DMS79 (cell line): ENCODE data around the gene IFIT1.
A peak's percentile ranks its signal among the peaks of the same experiment; 100 is the strongest.
"Not testable (repeated sequence)": the region's sequence is repeated elsewhere in the genome, so short reads cannot be mapped to it uniquely, and the experiment has no call there.

Experiments
- DNase-seq: peaks from one replicate; lab custom pipeline; 2025; lab: John Stamatoyannopoulos, UW

Gene IFIT1

DNA sequence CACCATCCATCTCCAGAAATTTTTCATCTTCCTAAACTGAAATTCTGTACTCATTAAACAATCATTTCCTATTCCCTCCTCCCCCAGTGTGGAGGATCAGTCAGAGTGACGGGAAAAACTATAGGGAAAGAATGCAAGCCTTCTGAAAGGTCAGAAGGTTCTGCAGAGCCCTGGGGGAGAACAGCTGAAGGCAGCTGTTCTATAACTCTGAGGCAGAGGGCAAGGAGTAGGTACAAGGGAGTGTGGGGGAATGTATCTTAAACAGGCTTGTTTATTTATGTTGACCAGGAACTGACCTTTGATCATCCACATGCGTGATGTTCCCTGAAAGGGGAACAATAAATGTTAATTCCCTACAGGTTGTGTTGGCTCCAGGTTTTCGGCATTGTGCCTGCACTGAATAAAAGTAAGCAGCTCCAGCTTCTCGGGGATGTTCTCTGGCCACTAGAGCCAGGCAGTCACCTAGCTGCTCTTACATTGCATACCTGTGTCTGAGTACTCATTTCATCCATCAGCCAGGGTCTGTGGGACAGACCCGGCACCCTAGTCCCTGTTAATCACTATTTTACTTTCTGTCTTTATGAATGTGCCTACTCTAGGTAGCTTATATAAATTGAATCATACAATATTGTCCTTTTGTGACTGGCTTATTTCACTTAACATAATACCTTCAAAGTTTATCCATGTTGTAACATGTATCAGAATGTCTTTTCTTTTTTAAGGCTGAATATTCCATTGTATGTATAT, 5.8 kb downstream of the IFIT1 start:
- no peak for DNase-seq

DNA sequence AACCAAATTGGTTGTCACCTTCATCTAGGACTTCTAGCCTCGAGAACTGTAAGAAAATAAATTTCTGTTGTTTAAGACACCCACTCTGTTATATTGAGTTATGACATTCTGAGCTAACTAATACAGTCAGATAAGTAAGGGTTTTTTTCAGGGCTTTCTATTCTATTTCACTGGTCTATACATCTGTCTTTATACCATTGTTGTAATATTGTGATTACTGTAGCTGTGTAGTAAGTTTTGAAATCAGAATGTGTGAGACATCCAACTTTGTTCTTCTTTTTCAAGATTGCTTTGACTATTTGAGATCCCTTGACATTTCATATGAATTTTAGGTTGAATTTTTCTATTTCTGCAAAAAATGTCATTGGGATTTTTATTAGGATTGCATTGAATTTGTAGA, 7.5 kb downstream of the IFIT1 start:
- no peak for DNase-seq

DNA sequence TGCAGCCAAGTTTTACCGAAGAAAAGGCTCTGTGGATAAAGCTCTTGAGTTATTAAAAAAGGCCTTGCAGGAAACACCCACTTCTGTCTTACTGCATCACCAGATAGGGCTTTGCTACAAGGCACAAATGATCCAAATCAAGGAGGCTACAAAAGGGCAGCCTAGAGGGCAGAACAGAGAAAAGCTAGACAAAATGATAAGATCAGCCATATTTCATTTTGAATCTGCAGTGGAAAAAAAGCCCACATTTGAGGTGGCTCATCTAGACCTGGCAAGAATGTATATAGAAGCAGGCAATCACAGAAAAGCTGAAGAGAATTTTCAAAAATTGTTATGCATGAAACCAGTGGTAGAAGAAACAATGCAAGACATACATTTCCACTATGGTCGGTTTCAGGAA, 10.6 kb downstream of the IFIT1 start:
- no peak for DNase-seq

DNA sequence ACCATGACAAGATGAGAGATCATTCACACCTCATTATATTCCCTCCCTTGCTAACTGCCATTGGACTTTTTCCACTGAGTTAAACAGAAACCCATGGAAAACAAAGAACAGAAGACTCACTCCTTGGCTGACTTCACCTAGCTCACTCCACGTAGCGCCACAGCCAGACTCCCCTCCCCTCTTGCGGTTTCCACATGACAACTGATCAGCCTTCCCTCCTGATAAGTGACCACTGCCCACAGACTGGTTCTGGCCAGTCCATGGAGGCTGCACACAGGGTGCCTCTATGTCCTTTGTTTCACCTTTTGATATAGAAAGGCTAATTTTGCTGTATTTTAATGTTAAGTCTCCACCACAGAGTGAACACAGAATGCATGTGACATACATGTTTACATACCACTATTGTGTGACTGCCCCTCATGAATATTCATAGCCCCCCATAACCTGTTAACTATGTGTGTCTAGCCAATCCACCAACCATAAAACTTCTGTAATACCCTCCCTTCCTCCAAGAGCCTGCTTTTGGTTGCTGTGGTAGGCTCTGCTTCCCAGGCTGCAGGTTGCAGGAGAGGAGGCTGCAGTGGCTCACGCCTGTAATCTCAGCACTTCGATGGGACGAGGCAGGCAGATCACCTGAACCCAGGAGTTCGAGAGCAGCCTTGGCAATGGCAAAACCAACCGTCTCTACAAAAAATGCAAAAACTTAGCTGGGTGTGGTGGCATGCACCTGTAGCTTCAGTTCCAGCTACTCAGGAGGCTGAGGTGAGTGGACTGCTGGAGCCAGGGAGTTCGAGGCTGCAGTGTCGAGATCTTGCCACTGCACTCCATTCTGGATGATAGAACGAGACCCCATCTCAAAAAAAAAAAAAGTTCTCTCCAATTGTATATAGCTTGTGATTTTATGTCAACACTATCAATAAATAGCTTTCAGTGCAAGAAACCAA, 12.0 kb downstream of the IFIT1 start:
- DNase-seq, result no peak

DNA sequence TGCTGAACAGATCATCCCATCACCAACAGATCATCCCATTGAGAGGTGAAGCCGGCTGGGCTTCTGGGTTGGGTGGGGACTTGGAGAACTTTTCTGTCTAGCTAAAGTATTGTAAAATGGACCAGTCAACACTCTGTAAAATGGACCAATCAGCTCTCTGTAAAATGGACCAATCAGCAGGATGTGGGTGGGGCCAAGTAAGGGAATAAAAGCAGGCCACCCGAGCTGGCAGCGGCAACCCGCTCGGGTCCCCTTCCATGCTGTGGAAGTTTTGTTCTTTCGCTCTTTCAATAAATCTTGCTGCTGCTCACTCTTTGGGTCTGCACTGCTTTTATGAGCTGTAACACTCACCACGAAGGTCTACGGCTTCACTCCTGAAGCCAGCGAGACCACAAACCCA, 13.8 kb downstream of the IFIT1 start:
- DNase-seq, result not testable (repeated sequence)

DNA sequence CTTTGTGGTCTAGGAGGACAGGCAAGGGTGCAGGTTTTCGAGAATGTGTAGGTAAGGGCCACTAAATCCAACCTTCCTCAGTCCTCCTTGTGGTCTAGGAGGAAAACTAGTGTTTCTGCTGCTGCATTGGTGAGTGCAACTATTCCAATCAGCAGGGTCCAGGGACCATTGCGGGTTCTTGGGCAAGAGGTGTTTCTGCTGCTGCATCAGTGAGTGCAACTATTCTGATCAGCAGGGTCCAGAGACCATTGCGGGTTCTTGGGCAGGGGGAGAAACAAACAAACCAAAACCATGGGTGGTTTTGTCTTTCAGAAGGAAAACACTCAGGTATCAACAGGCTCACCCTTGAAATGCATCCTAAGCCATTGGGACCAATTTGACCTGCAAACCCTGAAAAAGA, 15.4 kb downstream of the IFIT1 start:
- DNase-seq, result not testable (repeated sequence)

DNA sequence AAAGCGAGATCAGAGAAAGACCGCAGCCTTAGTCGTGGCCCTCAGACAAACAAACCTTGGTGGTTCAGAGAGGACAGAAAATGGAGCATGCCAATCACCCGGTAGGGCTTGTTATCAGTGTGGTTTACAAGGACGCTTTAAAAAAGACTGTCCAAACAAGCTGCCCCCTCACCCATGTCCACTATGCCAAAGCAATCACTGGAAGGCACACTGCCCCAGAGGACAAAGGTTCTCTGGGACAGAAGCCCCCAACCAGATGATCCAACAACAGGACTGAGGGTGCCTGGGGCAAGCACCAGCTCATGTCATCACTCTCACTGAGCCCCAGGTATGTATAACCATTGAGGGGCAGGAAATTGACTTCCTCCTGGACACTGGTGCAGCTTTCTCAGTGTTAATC, 16.9 kb downstream of the IFIT1 start:
- DNase-seq, result not testable (repeated sequence)

DNA sequence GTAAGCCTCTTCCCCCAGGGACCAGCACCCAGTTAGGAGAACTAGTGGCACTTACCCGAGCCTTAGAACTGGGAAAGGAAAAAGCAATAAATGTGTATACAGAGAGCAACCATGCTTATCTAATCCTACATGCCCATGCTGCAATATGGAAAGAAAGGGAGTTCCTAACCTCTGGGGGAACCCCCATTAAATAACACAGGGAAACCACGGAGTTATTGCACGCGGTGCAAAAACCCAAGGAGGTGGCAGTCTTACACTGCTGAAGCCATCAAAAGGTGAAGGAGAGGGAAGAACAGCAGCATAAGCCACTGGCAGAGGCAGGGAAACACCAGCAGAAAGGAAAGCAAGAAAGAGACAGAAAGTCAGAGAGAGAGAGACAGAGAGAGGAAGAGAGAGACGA, 18.1 kb downstream of the IFIT1 start:
- DNase-seq, result not testable (repeated sequence)

DNA sequence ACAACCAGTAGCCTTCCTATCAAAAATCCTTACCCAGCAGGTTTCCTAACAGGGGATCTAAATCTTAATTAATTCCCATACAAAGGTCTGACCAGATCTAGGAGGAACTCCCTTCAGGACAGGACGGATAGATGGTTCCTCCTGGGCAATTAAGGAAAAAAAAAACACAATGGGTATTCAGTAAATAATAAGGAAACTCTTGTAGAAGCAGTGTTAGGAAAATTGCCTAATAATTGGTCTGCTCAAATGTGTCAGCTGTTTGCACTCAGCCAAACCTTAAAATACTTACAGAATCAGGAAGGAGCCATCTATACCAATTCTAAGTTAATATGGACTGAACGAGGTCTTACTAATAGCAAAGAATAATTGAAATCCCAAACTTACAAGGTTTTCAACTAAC, 18.7 kb downstream of the IFIT1 start:
- not testable (repeated sequence) for DNase-seq

DNA sequence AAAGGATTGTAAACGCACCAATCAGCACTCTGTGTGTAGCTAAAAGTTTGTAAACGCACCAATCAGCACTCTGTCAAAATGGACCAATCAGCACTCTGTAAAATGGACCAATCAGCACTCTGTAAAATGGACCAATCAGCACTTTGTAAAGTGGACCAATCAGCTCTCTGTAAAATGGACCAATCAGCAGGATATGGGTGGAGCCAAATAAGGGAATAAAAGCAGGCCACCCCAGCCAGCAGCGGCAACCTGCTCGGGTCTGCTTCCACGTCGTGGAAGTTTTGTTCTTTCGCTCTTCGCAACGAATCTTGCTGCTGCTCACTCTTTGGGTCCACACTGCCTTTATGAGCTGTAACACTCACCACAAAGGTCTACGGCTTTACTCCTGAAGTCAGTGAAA, 19.9 kb downstream of the IFIT1 start:
- not testable (repeated sequence) for DNase-seq

DNA sequence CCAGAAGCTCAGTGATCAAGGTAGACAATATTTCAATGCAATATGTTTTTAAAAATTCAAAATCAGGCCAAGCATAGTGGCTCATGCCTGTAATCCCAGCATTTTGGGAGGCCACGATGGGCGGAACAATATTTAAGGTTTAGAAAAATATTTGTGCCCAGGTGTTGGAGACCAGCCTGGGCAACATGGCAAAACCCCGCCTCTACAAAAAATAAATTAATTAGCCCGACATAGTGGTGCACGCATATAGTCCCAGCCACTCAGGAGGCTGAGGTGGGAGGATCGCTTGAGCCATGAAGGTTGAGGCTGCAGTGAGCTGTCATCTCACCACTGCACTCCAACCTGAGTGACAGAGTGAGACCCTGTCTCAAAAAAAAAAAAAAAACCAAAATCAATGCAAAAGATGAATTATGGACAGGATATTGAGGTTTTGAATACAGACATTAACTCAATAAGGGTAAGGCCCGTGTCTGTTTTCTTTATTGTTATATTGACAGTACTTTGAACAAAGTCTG, 21.0 kb downstream of the IFIT1 start:
- DNase-seq, result no peak

DNA sequence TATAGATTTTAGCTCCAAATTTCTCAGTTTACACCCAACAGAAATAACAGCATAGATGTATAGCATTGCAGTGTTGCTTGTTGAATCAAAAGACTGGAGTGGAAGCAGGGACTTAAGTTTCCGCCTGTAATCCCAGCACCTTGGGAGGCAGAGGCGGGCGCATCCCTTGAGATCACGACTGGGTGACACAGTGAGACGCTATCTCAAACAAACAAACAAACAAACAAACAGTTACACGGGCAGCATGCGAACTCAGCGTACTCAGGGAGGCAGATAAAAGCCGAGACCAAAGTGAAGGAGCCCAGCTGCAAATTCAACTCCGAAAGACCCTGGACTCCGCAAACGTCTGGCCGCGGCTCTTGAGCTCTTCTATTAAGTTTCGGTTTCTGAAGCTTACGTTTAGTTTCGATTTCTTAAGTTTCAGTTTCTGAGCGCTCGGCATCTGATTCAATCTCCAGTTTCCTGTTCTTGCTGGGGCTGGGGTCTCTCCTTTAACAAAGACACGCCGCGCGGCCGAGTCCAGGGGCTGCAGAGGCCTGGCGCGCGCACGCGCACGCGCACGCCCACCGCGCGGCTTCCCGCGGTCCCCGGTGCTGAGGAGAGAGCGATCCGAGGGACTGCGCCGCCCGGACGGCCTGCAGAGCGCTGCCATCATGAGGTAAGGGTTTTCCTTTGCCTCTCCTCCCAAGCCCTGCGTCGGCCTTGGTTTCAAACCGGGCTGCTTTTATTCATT, 21.9 kb downstream of the IFIT1 start, which contains the start of gene IFIT5:
Gene IFIT5, plus strand, starts transcription at position 423 of the 733 bp plus-strand sequence. Its CDS starts 231 bp downstream, at position 654.
- DNase-seq, result peak; percentile 30

DNA sequence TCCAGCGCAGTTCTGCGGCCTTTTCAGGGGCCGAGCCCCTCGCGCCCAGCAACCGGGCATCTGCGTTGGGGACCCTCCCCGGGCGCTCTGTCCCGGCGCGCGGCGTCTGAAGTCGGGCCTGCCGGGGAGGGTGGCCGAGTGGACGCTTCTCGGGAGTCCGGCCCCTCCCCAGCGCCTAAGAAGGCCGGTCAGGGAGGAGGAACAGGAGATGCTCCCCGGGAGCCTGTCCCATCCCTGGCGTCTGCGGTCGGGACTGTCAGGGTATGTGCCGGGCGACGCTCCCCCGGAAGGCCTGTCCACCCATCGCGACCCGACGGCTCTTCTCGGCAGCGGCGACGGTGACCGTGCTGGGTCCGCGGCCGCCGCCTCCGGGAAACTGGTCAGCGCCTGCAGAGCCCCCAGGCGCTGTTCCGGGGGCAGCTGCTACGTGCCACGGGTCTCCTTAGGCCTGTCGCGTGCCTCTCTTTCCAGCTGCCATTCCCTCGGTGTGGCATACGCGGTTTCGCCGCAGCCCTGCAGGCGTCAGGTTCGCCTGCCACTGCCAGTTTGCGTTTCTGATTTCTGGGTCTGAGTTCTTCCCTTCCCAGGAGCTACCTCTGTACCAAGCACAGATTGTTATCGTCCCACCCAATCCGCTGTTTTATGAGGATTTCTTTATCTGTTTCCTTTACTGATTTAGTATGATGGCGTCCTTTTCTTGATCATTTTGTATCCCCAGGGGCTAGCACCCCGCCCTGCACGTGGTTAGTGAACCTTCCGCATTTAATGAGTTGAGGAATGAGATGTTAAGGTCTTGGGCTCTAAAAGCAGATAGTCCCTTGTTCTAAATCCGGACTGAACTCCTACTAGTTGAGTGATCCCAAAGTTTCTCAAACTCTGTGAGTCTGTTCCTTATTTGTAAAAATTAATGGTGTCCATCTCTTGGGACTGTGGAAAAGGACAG, 22.7 kb downstream of the IFIT1 start:
- DNase-seq, result no peak

DNA sequence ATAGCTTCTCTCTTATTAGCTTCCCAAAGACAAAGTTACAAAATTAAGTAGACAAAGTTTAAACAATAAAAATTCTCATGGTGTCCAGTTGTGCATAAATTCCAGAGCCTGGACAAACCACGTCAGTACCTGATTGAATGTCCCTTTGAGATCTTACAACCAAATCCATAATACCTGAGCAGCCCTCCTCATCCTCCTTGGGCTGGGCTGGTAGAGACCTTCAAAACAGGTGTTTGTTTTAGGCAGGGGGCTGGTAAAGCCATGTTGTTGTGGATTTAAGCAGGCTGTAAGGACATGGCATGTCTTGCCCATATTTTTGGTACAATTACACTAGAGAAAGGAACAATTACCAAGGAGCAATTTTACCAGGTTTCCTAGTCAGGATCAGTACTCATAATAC, 24.0 kb downstream of the IFIT1 start:
- no peak for DNase-seq

DNA sequence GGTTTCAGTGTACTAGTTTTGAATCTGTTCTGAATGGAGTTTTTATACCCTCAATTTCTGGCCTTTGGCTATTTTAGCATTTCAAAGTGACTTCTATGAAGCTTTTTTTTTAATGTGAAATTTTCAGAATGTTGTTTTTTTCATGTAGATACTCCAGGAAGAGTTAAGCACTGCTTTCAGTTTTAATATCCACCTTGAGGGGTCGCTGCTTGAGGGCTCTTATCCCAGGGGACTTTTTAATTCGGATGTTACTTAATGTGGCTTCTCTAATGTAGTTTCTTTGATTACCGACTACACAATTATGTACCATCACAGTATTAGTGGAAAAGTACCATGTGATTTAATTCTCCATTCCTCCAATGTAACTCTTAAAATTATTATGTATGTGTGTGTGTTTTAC, 27.1 kb downstream of the IFIT1 start:
- no peak for DNase-seq

DNA sequence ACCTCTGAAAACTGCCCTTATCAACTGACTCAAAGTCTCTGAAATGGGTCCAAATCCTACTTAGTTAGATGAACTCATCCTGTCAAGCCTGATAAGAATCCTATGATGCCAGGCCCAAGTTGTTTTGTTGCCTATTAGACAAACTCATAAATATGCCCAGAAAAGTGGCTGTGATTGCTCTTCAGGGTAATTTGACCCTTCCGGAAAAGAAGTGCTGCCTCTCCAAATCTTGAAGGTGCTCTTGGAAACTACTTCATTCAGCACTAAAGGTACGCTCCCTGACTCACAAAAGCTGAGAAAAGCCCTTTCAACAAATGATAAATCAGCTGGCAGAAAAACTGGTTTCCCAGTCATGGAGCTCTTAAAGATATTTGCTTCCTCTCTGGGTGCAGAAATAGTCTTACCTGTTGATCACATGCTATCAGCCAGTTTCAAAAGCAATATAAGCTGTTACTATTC, 28.6 kb downstream of the IFIT1 start:
- DNase-seq, result peak; percentile 86

DNA sequence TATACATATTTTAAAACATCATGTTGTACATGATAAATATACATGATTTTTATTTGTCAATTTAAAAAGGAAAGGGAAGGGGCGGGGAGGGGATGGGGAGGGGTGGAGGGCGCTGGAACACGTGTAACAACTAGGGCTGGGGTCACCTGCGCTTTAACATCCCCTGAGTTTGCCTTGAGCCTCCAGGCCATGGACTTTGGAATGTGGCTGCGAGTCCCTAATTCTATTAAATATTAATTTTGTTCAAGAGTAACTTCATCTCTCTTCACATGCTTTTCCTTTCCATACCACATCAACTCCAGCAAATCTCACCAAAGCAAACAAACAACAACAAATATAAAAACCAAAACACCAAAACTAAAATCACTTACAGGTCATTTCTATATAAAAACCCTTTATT, 32.6 kb downstream of the IFIT1 start:
- DNase-seq, result no peak

DNA sequence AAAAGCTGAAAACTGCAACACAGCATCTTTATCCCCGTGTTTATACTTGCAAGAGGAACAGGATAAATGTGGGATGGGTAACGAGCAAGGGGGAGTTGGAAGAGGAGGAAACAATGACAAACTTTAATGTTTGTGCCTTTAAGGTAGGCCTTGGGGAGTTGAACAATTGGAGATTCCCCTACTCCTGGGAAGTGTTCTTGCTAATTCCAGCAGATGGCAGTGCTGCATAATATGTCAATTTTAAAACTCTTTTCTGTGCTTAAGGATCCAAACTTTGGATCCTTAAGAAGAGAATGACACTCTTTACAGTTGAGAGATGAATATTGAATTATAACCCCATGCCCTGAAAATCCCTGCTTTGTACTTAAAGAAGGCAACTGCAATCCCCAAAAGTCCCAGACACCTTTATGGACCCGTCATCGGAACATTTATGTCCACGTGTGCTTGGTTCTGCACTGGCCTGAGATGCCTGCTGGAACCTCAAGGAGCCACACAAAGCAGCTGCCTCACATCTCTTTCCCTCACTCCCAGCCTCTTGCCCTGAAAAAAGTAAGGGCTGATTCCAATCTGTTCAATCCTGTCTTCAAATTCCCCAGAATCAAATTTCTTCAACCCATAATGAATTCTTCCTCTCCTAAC, 33.9 kb downstream of the IFIT1 start:
- DNase-seq, result no peak

DNA sequence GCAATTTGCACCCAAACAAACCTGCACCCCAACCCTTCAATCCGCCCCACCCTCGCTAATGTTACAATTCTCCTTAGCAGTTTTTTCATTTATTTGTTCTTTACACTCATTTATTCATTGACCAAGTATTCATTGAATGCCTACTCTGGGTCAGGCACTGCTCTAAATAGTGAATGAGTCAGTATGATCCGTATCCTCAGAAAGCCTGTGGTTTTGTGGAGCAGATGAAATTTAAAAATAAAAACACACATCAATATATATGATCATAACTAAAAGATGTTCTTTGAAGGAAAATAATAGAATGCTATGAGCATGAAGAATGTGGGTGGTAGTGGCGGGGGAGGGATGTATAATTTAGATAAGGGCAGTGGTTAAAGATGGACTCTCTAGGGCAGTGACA, 35.2 kb downstream of the IFIT1 start:
- no peak for DNase-seq

DNA sequence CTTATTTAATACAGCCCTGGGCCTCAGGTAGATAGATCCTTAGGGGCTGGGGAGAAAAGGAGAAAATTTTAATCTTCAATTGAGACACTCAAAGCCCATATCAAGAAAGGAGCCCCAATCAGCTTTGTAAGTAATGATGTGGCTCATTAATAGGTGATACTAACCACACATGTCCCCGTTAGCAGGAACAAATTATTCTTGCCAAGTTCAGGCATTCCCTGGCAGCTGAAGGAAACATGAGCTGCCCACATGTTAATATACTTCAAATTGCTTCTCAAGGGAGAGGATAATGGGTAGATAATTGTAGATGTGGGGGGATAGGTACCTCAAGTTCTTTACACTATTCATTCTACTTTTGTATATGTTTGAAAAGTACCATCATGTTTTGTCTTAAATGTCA, 36.5 kb downstream of the IFIT1 start:
- DNase-seq, result no peak
